ENCODE measurements around the gene REG3G.

- TF ChIP-seq POLR2AphosphoS5 (IDR thresholded peaks at IDR 0.05; ENCODE audit: low read depth, low read length): no peak
- TF ChIP-seq REST (IDR thresholded peaks at IDR 0.05; ENCODE audit: insufficient read depth in 1 of 2, low read depth in 2 of 2, low read length in 2 of 2): no peak
Observed at GRCh38 chr2:78982638-78983330, 42.7 kb upstream of the REG3G start.

Data from PFSK-1 (cell line).